ENCODE data around the gene CA12.

DNA sequence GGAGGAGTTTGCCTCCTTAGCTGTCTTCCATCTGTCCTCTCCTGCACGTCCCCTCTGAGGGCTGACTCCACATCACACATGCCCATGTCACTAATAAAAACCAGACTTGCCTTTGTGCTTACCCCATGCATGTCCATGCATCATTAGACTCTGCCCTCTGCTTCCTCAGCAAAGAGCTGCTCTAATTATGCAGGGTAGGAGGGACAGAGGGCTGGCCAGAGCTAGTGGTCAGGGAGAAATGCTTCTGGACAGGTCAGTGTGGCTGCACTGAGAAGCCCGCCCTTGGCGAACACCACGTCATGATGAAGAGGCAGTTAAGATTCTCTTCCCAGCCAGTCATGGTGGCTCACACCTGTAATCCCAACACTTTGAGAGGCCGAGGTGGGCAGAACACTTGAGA lies 8.9 kb downstream of the CA12 start:
- TF ChIP-seq, protein P1, sequence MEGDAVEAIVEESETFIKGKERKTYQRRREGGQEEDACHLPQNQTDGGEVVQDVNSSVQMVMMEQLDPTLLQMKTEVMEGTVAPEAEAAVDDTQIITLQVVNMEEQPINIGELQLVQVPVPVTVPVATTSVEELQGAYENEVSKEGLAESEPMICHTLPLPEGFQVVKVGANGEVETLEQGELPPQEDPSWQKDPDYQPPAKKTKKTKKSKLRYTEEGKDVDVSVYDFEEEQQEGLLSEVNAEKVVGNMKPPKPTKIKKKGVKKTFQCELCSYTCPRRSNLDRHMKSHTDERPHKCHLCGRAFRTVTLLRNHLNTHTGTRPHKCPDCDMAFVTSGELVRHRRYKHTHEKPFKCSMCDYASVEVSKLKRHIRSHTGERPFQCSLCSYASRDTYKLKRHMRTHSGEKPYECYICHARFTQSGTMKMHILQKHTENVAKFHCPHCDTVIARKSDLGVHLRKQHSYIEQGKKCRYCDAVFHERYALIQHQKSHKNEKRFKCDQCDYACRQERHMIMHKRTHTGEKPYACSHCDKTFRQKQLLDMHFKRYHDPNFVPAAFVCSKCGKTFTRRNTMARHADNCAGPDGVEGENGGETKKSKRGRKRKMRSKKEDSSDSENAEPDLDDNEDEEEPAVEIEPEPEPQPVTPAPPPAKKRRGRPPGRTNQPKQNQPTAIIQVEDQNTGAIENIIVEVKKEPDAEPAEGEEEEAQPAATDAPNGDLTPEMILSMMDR (IDR thresholded peaks at IDR 0.05) = no peak
- TF ChIP-seq POLR2A (IDR thresholded peaks at IDR 0.05) = no peak
